ENCODE data around the gene NPAS2.

NPAS2 gene

DNA sequence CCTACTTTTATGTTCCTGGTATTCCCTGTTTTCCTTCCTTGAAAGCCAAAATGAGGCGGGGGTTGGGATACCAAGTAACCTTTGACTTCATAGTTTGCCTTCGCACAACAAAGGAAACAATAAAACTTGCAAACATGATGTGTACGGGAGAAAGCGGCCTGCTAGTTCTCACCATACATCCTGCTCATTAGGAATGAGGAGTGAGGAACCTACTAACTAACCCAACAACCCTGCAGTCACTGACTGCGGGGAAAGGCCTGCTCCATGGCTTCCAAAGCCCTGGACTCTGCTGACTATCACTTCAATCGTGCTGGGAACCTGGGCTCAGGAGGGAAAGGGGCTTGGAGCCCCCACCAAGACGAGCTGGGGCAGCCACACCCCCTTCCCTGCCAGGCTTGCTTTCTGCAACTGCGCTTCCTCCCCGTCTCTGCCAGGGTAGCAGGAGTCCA, 206.3 kb downstream of the NPAS2 start:
- Histone ChIP-seq H3K9me3 (ENCODE audit: insufficient read depth, low read length) (no peaks in the 10 kb centered on the region), H3K4me2 (ENCODE audit: low read length) (no peak overlapping the region), H3K4me3 (ENCODE audit: low read length) (no peak overlapping the region), H3K36me3 (replicated peaks; ENCODE audit: low read depth, low read length) (peaks cover 29% of the 10 kb centered on the region), H3K27me3 (ENCODE audit: low read depth, low read length) (no peaks in the 10 kb centered on the region), H3K4me1 (ENCODE audit: low read length) (peaks cover 18% of the 10 kb centered on the region), H3K27ac (ENCODE audit: low read length) (no peak overlapping the region), H3K79me2 (ENCODE audit: low read length) (no peaks in the 10 kb centered on the region), H4K20me1 (ENCODE audit: insufficient read depth, low read length) (peaks cover 16% of the 10 kb centered on the region), H2AFZ (ENCODE audit: low read depth, low read length) (no peak overlapping the region), H3K9ac (ENCODE audit: low read length) (no peak overlapping the region)
- TF ChIP-seq EZH2phosphoT487 (IDR thresholded peaks at IDR 0.05; ENCODE audit: low read depth): no peak
- TF ChIP-seq, protein P1, sequence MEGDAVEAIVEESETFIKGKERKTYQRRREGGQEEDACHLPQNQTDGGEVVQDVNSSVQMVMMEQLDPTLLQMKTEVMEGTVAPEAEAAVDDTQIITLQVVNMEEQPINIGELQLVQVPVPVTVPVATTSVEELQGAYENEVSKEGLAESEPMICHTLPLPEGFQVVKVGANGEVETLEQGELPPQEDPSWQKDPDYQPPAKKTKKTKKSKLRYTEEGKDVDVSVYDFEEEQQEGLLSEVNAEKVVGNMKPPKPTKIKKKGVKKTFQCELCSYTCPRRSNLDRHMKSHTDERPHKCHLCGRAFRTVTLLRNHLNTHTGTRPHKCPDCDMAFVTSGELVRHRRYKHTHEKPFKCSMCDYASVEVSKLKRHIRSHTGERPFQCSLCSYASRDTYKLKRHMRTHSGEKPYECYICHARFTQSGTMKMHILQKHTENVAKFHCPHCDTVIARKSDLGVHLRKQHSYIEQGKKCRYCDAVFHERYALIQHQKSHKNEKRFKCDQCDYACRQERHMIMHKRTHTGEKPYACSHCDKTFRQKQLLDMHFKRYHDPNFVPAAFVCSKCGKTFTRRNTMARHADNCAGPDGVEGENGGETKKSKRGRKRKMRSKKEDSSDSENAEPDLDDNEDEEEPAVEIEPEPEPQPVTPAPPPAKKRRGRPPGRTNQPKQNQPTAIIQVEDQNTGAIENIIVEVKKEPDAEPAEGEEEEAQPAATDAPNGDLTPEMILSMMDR (IDR thresholded peaks at IDR 0.05; ENCODE audit: low read depth, low read length): no peak

DNA sequence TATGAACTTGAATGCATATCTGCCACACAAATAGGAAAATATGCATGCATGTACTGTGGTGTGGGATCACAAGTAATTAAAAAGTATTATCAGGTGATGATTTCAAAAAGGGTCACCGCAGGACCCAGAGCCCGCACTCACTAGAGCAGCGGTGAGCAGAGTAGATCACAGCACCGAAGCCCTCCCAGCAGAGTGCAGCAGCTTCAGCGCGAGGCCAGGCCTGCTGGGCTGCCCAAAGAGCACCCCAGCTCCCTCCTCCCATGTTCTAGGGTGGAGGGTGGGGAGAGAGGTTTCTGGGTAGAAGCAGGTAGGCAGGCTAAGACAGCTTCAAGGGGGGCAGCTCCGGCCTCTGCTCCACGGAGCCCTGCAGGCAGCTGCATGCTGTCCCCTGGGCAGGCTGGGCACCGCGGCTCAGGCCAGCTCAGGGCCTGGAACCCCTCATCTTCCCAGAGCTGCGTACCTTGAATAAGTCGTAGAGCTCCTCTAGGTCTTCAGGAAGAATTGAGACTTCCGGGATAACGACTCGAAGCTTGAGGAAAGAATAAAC, 207.1 kb downstream of the NPAS2 start:
- Histone ChIP-seq H3K9me3 (ENCODE audit: insufficient read depth, low read length) (no peaks in the 10 kb centered on the region), H3K36me3 (replicated peaks; ENCODE audit: low read depth, low read length) (peaks cover 22% of the 10 kb centered on the region), H3K4me2 (ENCODE audit: low read length) (no peak overlapping the region), H2AFZ (ENCODE audit: low read depth, low read length) (no peak overlapping the region), H3K27ac (ENCODE audit: low read length) (no peak overlapping the region), H4K20me1 (ENCODE audit: insufficient read depth, low read length) (peaks cover 9% of the 10 kb centered on the region), H3K4me3 (ENCODE audit: low read length) (no peak overlapping the region), H3K79me2 (ENCODE audit: low read length) (no peaks in the 10 kb centered on the region), H3K27me3 (ENCODE audit: low read depth, low read length) (no peaks in the 10 kb centered on the region), H3K9ac (ENCODE audit: low read length) (no peak overlapping the region), H3K4me1 (ENCODE audit: low read length) (peaks cover 18% of the 10 kb centered on the region)
- TF ChIP-seq, protein P1 (IDR thresholded peaks at IDR 0.05; ENCODE audit: low read depth, low read length): no peak
- no peak for TF ChIP-seq EZH2phosphoT487 (IDR thresholded peaks at IDR 0.05; ENCODE audit: low read depth)

DNA sequence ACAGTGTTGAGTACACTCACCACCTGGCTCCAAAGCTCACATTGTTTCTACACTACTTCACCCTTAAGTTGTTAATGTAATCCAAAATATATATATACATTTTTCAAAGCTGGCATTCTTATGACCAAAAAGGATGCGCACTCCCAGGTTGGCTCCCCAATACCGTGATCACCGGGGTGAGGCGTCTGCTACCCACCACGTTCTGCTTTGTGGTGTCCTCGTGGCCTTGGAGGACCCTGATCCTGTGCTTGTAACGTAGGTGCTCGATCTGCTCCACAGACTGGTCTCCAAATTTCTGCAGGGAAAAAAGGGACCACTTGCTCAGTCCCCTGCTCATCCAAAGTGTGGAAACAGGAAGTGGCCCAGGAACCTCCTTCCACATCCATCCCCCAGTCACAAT, 207.9 kb downstream of the NPAS2 start:
- no peak overlapping the region for H3K4me2 ChIP-seq (ENCODE audit: low read length)
- no peak overlapping the region for H3K9ac ChIP-seq (ENCODE audit: low read length)
- H2AFZ ChIP-seq (ENCODE audit: low read depth, low read length): no peak overlapping the region
- H3K79me2 ChIP-seq (ENCODE audit: low read length): no peaks in the 10 kb centered on the region
- no peak overlapping the region for H3K4me3 ChIP-seq (ENCODE audit: low read length)
- no peaks in the 10 kb centered on the region for H3K9me3 ChIP-seq (ENCODE audit: insufficient read depth, low read length)
- H4K20me1 ChIP-seq (ENCODE audit: insufficient read depth, low read length): peaks cover 7% of the 10 kb centered on the region
- H3K27me3 ChIP-seq (ENCODE audit: low read depth, low read length): no peaks in the 10 kb centered on the region
- peaks cover 14% of the 10 kb centered on the region for H3K36me3 ChIP-seq (replicated peaks; ENCODE audit: low read depth, low read length)
- peaks cover 14% of the 10 kb centered on the region for H3K4me1 ChIP-seq (ENCODE audit: low read length)
- TF ChIP-seq EZH2phosphoT487 (IDR thresholded peaks at IDR 0.05; ENCODE audit: low read depth): no peak
- no peak overlapping the region for H3K27ac ChIP-seq (ENCODE audit: low read length)

DNA sequence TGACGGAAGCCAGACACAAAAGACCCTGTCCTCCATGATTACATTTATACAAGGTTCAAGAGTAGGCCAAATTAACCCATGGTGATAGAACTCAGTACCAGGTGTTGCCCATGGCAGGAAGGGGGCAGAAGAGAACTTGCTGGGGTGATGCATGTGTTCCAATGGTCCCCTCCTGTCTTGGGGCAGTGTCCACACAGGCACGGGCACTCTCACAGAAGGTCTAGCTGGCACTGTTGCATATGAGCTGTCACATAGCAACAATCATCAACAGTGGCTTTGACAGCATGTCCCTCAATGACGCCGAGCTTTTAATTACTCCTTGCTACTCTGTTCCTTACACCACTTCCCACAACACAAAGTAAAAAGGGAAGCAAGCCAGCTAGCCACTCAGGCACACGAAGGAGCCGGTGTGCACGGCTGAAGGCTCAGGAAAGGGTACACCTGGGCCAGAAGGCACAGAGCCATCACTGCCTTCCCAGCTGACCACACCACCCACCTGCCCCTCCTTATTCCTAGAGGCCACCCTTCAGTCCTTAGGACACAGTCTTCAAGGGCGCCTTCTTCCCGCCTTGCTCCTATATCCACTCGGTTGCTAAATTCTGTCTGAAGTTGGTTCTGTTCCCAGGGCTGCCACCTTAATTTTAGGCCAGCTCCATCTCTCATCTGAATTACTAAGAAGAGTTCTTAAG, 211.1 kb downstream of the NPAS2 start:
- Histone ChIP-seq H3K36me3 (replicated peaks; ENCODE audit: low read depth, low read length) (no peaks in the 10 kb centered on the region), H3K4me1 (ENCODE audit: low read length) (no peaks in the 10 kb centered on the region), H3K27ac (ENCODE audit: low read length) (no peak overlapping the region), H3K4me3 (ENCODE audit: low read length) (no peak overlapping the region), H3K4me2 (ENCODE audit: low read length) (no peak overlapping the region), H2AFZ (ENCODE audit: low read depth, low read length) (no peak overlapping the region), H3K9me3 (ENCODE audit: insufficient read depth, low read length) (no peaks in the 10 kb centered on the region), H3K9ac (ENCODE audit: low read length) (no peak overlapping the region), H3K27me3 (ENCODE audit: low read depth, low read length) (no peaks in the 10 kb centered on the region), H3K79me2 (ENCODE audit: low read length) (no peaks in the 10 kb centered on the region), H4K20me1 (ENCODE audit: insufficient read depth, low read length) (no peaks in the 10 kb centered on the region)
- no peak for TF ChIP-seq EZH2phosphoT487 (IDR thresholded peaks at IDR 0.05; ENCODE audit: low read depth)

DNA sequence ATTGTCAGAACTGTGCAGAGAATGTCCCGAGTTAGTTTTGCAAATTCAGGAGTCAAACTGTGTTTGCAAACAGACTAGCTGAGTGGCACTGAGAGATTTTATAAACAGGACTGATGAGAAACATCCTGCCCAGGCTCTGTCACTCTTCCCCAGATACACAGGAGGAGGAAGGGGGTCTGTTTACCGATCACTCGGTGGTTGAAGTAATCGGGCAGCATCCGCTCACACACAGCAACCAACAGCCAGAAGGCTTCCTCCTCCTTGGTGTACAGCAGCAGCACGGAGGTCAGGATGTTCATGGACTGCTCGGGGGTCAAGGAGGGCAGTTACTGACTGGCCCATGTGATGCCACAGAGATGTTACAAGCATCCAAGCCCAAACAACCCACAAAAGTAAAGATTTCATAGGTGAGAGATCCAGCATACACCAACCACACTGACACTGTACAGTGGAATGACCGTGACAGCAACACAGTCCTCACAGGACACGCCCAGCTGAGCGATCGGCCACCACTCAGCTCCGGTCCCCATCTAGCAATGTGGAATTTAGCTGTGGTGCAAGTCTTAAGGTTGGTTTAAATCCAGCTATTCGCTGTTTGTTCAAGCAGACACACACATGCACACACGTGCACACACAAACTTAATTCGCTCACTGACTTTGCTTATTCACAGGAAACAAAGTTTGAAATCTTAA, 212.3 kb downstream of the NPAS2 start:
- no peak overlapping the region for H3K27ac ChIP-seq (ENCODE audit: low read length)
- H2AFZ ChIP-seq (ENCODE audit: low read depth, low read length): no peak overlapping the region
- H3K27me3 ChIP-seq (ENCODE audit: low read depth, low read length): no peaks in the 10 kb centered on the region
- no peaks in the 10 kb centered on the region for H3K79me2 ChIP-seq (ENCODE audit: low read length)
- no peak overlapping the region for H3K4me2 ChIP-seq (ENCODE audit: low read length)
- H3K4me3 ChIP-seq (ENCODE audit: low read length): no peak overlapping the region
- no peak overlapping the region for H3K9ac ChIP-seq (ENCODE audit: low read length)
- H3K36me3 ChIP-seq (replicated peaks; ENCODE audit: low read depth, low read length): no peaks in the 10 kb centered on the region
- no peaks in the 10 kb centered on the region for H4K20me1 ChIP-seq (ENCODE audit: insufficient read depth, low read length)
- no peak for TF ChIP-seq EZH2phosphoT487 (IDR thresholded peaks at IDR 0.05; ENCODE audit: low read depth)
- no peaks in the 10 kb centered on the region for H3K4me1 ChIP-seq (ENCODE audit: low read length)
- H3K9me3 ChIP-seq (ENCODE audit: insufficient read depth, low read length): no peaks in the 10 kb centered on the region
